WTC11 (cell line): Measurements from ENCODE around the gene MEGF6. TPM values are rescaled to one million over a fixed set of nuclear protein-coding genes. Genes with fewer than 3 reads are reported as not detected.

Experiments
- ATAC-seq: fragments of 200-7000 bp; cut with Tn5 transposase; 2 replicates; pipeline ENCODE4 v1.10.0; 2021; ENCODE audit warnings: mild to moderate bottlenecking, moderate library complexity
- CTCF ChIA-PET: fragments of 300-600 bp; sonication (Branson Sonifier 250); formaldehyde crosslinking; loops from one replicate; lab custom pipeline; 2021; ENCODE audit warnings: antibody characterized with exemption; lab: Charles Lee
- POLR2A ChIA-PET: fragments of 350-600 bp; sonication (Branson Sonifier 250); formaldehyde crosslinking; loops from one replicate; lab custom pipeline; 2021; ENCODE audit warnings: antibody characterized with exemption; lab: Charles Lee
- DNase-seq: peaks from one replicate; pipeline ENCODE4 v3.0.0; 2021; ENCODE audit warnings: low spot score
- H3K27ac Mint-ChIP-seq: 2 replicates; pipeline ENCODE4 v1.8.0; 2021; ENCODE audit warnings: mixed read lengths
- H3K27me3 Mint-ChIP-seq: 2 replicates; pipeline ENCODE4 v1.8.0; 2021; ENCODE audit warnings: low read depth, mild to moderate bottlenecking, moderate library complexity, mixed read lengths
- H3K36me3 Mint-ChIP-seq: 2 replicates; pipeline ENCODE4 v1.8.0; 2021; ENCODE audit warnings: mixed read lengths
- H3K4me1 Mint-ChIP-seq: 2 replicates; pipeline ENCODE4 v1.8.0; 2022; ENCODE audit warnings: mixed read lengths
- H3K4me3 Mint-ChIP-seq: 2 replicates; pipeline ENCODE4 v1.8.0; 2021; ENCODE audit warnings: mild to moderate bottlenecking, moderate library complexity, mixed read lengths
- H3K9me3 Mint-ChIP-seq: 2 replicates; pipeline ENCODE4 v1.8.0; 2021; ENCODE audit warnings: mixed read lengths
- ATF1 ChIP-seq: sonication (generic); formaldehyde crosslinking; IDR thresholded peaks from 2 replicates; pipeline ENCODE4 v1.8.1; 2023; ENCODE audit warnings: mild to moderate bottlenecking, moderate library complexity, missing genetic modification reagents
- ATF3 ChIP-seq: sonication (generic); formaldehyde crosslinking; conservative IDR thresholded peaks from 2 replicates; pipeline ENCODE4 v1.8.1; 2022; ENCODE audit warnings: mild to moderate bottlenecking, missing genetic modification reagents
- CREM ChIP-seq: sonication (generic); formaldehyde crosslinking; IDR thresholded peaks from 2 replicates; pipeline ENCODE4 v1.8.1; 2022; ENCODE audit warnings: mild to moderate bottlenecking, missing genetic modification reagents, moderate library complexity
- HMGA2 ChIP-seq: fragments of 250-450 bp; sonication (Bioruptor Pico); IDR thresholded peaks from 2 replicates; pipeline ENCODE4 v1.4.0; 2021; ENCODE audit warnings: mild to moderate bottlenecking, moderate library complexity
- IRF1 ChIP-seq: sonication (generic); formaldehyde crosslinking; IDR thresholded peaks from 2 replicates; pipeline ENCODE4 v1.8.0; 2023; ENCODE audit warnings: missing genetic modification reagents
- JAZF1 ChIP-seq: fragments of 250-450 bp; sonication (Bioruptor Pico); IDR thresholded peaks from 2 replicates; pipeline ENCODE4 v1.9.0; 2021; ENCODE audit warnings: moderate library complexity, mild to moderate bottlenecking, inconsistent platforms
- SOX15 ChIP-seq: fragments of 250-450 bp; sonication (Bioruptor Pico); IDR thresholded peaks from 2 replicates; pipeline ENCODE4 v1.9.0; 2021; ENCODE audit warnings: mild to moderate bottlenecking
- ZBTB21 ChIP-seq: sonication (generic); formaldehyde crosslinking; IDR thresholded peaks from 2 replicates; pipeline ENCODE4 v1.8.1; 2023; ENCODE audit warnings: mild to moderate bottlenecking, missing genetic modification reagents, borderline replicate concordance
- total RNA-seq: library from RNA; stranded (reverse); gene quantifications from 3 replicates; pipeline ENCODE4 v1.2.3, GENCODE V29; 2021
- TF ChIP-seq, protein P1 (sequence below): sonication (generic); formaldehyde crosslinking; IDR thresholded peaks from 2 replicates; pipeline ENCODE4 v1.8.1; 2023; ENCODE audit warnings: mild to moderate bottlenecking, missing genetic modification reagents, borderline replicate concordance
- TF ChIP-seq, protein P2 (sequence below): sonication (generic); formaldehyde crosslinking; IDR thresholded peaks from 2 replicates; pipeline ENCODE4 v1.8.1; 2023; ENCODE audit warnings: mild to moderate bottlenecking, missing genetic modification reagents
- TF ChIP-seq, protein P3 (sequence below): sonication (generic); formaldehyde crosslinking; IDR thresholded peaks from 2 replicates; pipeline ENCODE4 v1.8.1; 2023; ENCODE audit warnings: mild to moderate bottlenecking, missing genetic modification reagents
- TF ChIP-seq, protein P4 (sequence below): sonication (generic); formaldehyde crosslinking; conservative IDR thresholded peaks from 2 replicates; pipeline ENCODE4 v1.8.1; 2023; ENCODE audit warnings: mild to moderate bottlenecking, low read depth, missing genetic modification reagents, moderate library complexity
- TF ChIP-seq, protein P5 (sequence below): sonication (generic); formaldehyde crosslinking; IDR thresholded peaks from 2 replicates; pipeline ENCODE4 v1.8.0; 2022; ENCODE audit warnings: mild to moderate bottlenecking, missing genetic modification reagents

MEGF6 gene
- total RNA-seq, 1 experiment from 2014 or later, result 24.9 TPM

DNA sequence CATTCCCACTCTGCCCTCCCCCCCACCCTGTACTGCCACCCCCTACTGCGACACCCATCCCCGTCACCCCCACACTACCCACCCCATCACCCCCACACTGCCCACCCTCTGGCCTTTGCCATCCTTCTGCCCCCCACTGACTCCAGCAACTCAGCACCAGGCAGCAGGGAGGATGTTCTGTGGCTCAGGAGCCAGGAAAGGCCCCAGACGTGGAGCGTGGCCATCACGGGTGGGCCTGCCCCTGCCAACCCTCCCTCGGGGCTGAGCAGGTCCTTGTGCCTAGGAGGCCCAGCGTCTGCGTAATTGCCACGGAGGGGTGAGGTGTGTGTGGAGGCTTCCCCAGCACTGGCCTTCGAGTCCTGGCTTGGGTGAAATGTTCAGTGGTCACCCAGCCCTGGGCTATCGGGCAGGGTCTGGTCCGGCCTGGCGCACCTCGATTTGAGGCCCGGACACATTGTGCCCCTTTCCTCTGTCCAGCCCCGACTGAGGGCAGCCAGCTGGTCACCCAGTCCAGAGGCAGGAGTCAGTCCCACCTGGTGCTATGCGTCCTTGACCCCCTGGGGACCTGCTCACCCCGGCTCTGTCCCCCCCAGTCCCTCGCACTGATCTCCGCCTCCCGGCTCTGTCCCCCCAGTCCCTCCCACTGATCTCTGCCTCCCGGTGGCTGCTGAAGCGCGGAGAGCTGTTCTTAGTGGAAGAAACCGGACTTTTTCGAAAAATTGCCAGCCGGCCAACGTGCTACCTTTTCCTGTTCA is 133.9 kb downstream of the MEGF6 start (continued):
- TF ChIP-seq, protein P1, sequence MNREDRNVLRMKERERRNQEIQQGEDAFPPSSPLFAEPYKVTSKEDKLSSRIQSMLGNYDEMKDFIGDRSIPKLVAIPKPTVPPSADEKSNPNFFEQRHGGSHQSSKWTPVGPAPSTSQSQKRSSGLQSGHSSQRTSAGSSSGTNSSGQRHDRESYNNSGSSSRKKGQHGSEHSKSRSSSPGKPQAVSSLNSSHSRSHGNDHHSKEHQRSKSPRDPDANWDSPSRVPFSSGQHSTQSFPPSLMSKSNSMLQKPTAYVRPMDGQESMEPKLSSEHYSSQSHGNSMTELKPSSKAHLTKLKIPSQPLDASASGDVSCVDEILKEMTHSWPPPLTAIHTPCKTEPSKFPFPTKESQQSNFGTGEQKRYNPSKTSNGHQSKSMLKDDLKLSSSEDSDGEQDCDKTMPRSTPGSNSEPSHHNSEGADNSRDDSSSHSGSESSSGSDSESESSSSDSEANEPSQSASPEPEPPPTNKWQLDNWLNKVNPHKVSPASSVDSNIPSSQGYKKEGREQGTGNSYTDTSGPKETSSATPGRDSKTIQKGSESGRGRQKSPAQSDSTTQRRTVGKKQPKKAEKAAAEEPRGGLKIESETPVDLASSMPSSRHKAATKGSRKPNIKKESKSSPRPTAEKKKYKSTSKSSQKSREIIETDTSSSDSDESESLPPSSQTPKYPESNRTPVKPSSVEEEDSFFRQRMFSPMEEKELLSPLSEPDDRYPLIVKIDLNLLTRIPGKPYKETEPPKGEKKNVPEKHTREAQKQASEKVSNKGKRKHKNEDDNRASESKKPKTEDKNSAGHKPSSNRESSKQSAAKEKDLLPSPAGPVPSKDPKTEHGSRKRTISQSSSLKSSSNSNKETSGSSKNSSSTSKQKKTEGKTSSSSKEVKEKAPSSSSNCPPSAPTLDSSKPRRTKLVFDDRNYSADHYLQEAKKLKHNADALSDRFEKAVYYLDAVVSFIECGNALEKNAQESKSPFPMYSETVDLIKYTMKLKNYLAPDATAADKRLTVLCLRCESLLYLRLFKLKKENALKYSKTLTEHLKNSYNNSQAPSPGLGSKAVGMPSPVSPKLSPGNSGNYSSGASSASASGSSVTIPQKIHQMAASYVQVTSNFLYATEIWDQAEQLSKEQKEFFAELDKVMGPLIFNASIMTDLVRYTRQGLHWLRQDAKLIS (CRISPR knock-in tag), result no peak
- no peak for TF ChIP-seq CREM (CRISPR knock-in tag)
- TF ChIP-seq ATF3 (CRISPR knock-in tag), result no peak
- TF ChIP-seq ZBTB21 (CRISPR knock-in tag), result no peak
- TF ChIP-seq, protein P2, sequence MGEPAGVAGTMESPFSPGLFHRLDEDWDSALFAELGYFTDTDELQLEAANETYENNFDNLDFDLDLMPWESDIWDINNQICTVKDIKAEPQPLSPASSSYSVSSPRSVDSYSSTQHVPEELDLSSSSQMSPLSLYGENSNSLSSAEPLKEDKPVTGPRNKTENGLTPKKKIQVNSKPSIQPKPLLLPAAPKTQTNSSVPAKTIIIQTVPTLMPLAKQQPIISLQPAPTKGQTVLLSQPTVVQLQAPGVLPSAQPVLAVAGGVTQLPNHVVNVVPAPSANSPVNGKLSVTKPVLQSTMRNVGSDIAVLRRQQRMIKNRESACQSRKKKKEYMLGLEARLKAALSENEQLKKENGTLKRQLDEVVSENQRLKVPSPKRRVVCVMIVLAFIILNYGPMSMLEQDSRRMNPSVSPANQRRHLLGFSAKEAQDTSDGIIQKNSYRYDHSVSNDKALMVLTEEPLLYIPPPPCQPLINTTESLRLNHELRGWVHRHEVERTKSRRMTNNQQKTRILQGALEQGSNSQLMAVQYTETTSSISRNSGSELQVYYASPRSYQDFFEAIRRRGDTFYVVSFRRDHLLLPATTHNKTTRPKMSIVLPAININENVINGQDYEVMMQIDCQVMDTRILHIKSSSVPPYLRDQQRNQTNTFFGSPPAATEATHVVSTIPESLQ, result no peak
- TF ChIP-seq SOX15 (CRISPR knock-in tag), result no peak
- no peak for TF ChIP-seq HMGA2 (CRISPR knock-in tag)
- TF ChIP-seq, protein P3, sequence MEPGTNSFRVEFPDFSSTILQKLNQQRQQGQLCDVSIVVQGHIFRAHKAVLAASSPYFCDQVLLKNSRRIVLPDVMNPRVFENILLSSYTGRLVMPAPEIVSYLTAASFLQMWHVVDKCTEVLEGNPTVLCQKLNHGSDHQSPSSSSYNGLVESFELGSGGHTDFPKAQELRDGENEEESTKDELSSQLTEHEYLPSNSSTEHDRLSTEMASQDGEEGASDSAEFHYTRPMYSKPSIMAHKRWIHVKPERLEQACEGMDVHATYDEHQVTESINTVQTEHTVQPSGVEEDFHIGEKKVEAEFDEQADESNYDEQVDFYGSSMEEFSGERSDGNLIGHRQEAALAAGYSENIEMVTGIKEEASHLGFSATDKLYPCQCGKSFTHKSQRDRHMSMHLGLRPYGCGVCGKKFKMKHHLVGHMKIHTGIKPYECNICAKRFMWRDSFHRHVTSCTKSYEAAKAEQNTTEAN (CRISPR knock-in tag), result no peak
- TF ChIP-seq JAZF1 (CRISPR knock-in tag), result no peak
- TF ChIP-seq, protein P4, sequence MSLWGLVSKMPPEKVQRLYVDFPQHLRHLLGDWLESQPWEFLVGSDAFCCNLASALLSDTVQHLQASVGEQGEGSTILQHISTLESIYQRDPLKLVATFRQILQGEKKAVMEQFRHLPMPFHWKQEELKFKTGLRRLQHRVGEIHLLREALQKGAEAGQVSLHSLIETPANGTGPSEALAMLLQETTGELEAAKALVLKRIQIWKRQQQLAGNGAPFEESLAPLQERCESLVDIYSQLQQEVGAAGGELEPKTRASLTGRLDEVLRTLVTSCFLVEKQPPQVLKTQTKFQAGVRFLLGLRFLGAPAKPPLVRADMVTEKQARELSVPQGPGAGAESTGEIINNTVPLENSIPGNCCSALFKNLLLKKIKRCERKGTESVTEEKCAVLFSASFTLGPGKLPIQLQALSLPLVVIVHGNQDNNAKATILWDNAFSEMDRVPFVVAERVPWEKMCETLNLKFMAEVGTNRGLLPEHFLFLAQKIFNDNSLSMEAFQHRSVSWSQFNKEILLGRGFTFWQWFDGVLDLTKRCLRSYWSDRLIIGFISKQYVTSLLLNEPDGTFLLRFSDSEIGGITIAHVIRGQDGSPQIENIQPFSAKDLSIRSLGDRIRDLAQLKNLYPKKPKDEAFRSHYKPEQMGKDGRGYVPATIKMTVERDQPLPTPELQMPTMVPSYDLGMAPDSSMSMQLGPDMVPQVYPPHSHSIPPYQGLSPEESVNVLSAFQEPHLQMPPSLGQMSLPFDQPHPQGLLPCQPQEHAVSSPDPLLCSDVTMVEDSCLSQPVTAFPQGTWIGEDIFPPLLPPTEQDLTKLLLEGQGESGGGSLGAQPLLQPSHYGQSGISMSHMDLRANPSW (CRISPR knock-in tag), result no peak

- Mint-ChIP-seq H3K4me3 (no peak overlapping the region), H3K36me3 (peaks cover 11% of the 10 kb centered on the region; the same call in 1 of the 2 replicates), H3K27me3 (no peaks in the 10 kb centered on the region), H3K4me1 (peaks cover 5% of the 10 kb centered on the region), H3K27ac (no peak overlapping the region), H3K9me3 (no peaks in the 10 kb centered on the region)
- no peak for TF ChIP-seq JAZF1 (CRISPR knock-in tag)
- TF ChIP-seq, protein P5, sequence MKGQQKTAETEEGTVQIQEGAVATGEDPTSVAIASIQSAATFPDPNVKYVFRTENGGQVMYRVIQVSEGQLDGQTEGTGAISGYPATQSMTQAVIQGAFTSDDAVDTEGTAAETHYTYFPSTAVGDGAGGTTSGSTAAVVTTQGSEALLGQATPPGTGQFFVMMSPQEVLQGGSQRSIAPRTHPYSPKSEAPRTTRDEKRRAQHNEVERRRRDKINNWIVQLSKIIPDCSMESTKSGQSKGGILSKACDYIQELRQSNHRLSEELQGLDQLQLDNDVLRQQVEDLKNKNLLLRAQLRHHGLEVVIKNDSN, result no peak
- no peak for TF ChIP-seq IRF1 (CRISPR knock-in tag)
- TF ChIP-seq ATF1 (CRISPR knock-in tag), result no peak
- ATAC-seq (no peak), DNase-seq (no peak)
- ChIA-PET CTCF (interaction anchor here (2.9 kb wide), 1 partner anchor 14 kb away, joined by 17 read pairs; no protein-coding TSS in a partner anchor), POLR2A (no interaction called here)
These were observed 134.6 kb downstream of the MEGF6 start for GRCh38 chr1:3476666-3477065.
